Stimulated activated CD8-positive, alpha-beta memory T cell treated with anti-CD3 and anti-CD28 coated beads, Interleukin-7, amount 100 ng/mL, for 48 hours (primary cell): ENCODE results near the gene CHST11.

Experiments used
- DNase-seq, 2 donors: peaks; one replicate each; pipeline ENCODE4 v3.0.0-alpha.2; 2020; ENCODE audit warnings: low read depth in 1 of 2; ENCODE audit errors: extremely low read depth in 1 of 2

CHST11 gene

DNA sequence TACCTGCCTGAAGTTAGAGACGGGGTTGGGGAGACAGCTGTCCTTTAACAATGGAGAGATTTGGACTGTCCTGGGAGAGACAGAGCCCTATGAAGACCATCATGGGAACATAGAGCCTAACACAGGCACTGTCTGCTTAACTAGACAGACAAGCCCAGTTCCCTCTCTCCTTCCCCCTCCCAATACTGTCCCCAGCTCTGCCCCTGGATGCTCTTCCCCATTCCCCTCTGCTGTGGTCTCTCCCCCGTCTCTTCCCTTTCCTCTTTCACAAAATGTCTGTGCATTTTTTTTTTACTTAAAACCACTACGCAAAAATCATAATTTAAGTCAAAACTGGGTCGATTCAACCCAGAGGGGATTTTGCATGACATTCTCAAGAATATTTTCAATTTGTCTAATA lies 232.9 kb downstream of the CHST11 start:
- DNase-seq: no peak

DNA sequence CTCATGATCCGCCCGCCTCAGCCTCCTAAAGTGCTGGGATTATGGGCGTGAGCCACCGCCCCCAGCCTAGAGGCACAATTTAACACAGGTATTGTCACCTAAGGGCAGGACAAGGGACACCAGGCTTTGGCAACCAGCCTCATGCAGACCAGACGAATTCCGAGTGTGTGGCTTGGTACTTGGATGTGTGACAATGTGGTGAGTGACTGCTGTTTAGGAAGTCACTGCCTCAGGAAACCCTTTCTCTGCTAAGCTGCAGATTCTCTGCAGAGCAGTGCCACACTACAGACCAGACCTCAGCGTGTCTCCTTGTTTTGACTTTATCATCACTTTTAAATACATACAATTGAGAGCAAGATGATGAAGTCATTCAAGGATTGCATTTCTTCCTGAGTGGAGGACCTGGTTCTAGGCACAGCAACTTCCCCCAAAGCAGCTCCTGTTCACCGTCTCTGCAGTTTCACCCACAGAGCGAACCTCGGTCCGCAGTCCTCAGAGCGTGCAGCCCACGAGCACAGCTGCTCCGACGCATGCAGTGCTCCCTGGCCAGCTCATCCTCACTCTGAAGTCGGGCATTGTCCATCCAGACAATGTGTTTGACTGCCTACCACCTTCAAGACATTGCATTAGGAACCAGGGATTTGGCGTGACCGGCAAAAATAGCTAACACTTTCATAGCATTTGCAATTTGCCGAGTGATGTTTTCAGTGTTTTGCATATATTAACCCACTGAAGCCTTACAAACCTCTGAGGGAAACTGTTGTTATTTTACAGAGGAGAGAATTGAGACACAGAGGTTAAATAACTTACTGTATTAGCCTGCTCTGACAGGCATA lies 235.2 kb downstream of the CHST11 start:
- no peak for DNase-seq

DNA sequence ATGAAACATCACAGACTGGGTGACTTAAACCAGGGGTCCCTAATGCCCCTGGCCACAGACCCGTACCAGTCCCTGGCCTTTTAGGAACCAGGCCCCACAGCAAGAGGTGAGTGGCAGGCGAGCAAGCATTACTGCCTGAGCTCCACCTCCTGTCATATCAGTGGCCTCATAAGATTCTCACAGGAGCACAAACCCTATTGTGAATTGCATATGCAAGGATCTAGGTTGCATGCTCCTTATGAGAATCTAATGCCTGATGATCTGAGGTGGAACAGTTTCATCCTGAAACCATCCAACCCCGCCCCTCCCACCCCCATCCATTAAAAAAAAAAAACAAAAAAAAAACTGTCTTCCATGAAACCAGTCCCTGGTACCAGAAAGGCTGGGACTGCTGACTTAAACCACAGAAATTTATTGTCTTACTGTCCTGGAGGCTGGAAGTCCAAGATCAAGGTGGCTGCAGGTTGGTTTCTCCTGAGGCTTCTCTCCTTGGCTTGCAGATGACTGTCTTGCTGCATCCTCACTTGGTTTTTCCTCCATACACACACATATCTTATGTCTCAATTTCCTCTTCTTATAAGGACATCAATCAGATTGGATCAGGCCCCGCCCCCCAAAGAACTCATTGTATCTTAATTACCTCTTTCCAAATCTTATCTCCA lies 235.9 kb downstream of the CHST11 start:
- no peak for DNase-seq

DNA sequence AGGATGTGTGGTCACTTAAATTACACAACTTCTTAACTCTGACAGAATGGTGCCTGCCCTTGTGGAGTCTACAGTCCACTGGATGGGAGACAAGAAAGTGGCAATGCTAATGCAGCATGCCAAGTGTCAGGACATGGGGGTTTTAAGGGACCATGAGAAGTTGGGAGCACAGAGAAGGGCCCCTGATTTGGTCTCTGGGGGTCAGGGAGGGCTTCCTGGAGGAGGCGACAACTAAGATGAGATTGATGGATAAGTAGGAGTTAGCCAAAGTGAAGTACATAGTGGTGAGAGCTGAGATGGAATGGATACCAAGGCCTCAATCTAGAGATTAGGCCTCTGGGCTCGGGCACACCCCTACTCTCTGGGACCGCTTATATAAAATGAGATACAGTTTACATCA lies 236.7 kb downstream of the CHST11 start:
- DNase-seq: no peak

DNA sequence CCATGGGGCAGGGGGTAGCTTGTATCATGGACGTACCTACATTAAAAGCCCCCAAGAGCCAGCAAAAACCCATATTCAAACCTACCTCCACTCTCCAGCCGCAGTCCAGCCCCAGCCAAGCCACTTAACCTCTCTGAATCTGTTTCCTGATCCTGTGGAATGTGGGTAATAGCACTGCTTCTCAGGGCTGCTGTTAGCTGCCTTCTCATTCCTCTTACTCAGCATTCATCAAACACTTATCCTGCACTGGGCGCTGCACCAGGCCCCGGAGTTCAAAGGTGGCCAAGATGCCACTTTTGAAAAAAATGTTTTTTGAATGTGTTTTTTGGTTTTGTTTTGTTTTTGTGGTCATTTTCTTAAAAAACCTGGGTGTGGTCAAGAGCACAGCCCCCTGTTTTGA lies 237.4 kb downstream of the CHST11 start:
- DNase-seq: no peak

DNA sequence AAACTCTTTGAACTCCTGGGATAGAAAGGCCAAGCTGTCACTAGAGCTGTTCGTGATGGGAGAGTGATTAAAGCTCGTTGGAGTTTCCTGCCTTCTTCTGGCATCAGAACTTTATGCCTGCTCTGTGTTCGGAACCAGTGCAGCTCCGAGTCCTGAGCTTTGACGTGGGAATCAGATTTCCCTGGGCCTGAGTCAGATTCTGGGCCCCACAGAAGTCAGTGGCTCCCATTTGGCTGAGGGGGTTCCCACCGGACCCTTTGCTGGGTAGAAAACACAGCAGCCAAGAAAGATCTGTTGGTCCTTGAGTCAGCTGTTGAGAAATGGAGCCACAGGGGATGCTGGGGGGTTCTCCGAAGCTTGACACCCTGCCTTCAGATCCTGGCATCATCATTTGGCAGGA lies 238.0 kb downstream of the CHST11 start:
- no peak for DNase-seq

DNA sequence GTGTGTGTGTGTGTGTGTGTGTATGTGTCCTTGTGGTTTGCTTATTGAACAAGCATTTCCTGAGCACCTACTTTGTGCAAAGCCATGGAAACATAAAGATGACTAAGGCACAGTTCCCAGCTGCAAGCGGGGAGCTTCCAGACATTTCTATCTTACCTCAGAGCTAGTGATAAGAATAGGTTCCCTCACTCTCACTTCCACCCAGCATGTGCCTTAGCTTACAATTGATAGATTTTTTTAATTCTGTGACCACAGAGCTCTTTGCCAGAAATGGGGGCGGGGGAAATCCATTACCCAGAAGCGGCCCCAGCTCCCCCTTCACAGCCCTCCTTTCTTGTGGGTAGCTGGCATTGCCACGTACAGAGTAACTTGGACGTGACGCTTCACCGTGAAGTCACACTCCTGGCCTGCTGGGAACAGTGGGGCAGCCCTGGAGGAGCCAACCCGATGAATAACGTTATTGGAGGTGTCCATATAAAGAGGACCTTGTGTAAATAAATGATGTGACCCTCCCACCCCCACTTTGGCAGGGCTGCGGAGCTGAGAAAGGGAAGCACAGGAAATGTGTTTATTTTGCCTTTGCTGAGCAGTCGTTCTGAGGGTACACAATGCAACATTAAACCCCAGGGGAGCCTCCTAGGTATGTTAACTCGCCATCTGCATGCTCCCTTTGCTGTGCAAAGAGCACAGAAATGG lies 238.9 kb downstream of the CHST11 start:
- peak; percentile 56 to 91 for DNase-seq

DNA sequence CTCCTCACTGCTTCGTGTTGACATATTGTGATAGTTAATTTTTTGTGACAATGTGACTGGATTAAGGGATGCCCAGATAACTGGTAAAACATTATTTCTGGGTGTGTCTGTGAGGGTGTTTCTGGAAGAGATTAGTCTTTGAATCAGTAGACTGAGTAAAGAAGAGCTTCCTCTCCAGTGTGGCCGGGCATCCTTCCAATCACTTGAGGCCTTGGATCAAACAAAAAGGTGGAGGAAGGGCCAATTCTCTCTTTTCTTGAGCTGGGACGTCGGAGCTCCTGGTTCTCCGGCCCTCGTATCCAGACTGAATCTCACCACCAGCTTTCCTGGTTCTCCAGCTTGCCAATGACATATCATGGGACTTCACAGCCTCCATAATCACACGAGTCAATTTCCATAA lies 240.4 kb downstream of the CHST11 start:
- no peak for DNase-seq

DNA sequence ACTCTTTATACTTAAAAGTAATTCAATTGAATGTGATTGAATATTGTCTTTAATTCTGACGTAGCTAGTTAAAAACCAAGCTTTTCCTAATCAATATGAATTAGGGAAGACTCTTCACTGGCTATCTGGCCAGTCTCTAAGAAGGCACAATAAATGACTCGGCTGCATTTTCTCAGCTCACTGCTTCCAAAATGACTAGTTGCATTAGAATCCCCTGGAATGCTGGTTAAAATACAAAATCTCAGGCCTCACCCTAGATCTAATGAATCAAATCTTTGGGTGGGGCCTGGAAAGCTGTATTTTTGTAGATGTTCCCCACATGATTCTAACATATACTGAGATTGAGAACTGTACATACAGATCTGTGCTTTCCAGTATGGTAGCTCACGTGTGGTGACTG lies 242.1 kb downstream of the CHST11 start:
- DNase-seq: no peak

DNA sequence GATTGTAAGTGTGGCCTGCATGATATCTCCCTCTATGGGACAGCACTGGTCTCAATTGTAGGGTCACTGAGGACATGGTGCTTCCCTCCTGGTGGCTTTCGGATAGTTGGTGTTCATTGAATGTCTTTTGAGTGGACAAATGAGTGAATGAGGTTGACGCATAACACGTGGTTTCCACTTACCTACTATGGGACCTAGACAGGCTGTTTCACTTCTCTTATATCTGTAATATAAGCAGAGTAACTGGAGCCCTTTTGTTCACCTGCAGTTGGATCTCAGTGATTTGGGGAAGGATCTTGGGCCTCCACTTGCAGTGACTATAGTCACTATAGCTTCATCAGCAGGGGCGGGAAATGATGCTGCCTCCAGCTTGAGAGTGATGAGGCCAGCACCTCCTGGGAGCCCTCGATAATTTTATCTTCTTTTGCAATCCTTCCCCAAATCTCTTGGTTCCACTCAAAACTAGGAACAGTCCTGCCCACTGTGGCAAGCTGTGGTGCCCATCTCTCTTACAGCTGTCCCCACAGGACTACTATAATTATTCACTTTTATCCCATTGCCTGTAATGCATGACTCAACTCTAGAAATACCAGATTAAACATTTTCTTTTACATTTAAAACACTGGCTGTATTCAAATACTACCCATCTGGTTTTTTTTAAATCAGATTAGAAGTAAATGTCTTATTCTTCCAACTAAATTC lies 242.9 kb downstream of the CHST11 start:
- peak in 1 of 2 donors; percentile 60 for DNase-seq

DNA sequence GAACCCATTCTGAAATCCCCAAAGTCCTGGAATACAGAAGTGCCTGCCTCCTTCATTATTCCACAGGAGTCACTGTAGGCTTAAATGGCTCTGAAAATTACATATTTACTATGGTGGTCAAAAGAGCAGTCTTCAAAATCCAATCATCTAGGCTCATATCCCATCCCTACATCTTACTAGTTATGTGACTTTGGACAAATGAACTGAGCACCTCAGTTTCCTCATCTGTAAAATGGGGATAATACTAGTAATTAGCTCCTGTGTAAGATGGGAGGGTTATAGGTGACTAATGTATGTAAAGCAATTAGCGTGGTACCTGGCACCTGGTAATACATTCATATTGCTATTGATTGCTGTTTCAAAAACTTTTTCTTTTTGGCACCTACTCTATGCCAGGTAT lies 243.6 kb downstream of the CHST11 start:
- DNase-seq: no peak

DNA sequence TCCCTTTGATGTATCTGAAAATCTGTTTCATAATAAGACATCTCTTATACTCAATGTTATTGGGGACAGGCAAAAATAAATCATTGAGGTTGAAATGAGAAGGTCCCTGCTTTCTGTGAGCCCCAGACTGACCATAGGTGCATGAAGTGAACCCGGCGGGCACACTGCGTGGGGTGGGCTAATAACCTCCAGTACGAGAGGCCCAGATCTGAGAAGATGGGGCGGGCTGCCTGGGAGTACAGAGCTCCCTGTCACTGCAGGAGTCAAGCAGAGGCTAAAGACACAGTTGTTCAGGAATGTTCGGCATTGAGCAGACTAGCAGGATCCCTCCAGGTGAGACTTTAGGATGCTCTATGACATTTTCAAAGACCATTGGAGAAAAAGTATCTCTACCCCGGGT lies 244.6 kb downstream of the CHST11 start:
- no peak for DNase-seq

DNA sequence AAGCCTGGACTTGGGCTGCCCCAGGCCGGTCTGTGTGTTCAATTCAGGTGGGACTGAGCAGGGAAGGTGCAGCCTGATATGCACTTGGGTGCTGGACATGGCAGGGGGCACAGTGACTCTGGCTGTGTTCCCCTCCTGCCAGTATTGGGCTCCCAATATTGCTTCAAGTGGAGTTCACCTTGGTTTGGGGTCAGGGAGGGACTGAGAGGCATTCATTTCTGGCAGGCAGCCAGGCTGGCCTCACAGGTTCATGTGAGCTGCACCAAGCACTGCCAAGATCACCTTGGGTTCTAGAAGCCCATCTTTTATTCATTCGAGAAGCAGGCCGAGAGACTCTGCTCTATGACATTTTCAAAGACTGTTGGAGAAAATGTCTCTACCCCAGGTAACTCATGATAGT lies 245.0 kb downstream of the CHST11 start:
- DNase-seq: no peak

DNA sequence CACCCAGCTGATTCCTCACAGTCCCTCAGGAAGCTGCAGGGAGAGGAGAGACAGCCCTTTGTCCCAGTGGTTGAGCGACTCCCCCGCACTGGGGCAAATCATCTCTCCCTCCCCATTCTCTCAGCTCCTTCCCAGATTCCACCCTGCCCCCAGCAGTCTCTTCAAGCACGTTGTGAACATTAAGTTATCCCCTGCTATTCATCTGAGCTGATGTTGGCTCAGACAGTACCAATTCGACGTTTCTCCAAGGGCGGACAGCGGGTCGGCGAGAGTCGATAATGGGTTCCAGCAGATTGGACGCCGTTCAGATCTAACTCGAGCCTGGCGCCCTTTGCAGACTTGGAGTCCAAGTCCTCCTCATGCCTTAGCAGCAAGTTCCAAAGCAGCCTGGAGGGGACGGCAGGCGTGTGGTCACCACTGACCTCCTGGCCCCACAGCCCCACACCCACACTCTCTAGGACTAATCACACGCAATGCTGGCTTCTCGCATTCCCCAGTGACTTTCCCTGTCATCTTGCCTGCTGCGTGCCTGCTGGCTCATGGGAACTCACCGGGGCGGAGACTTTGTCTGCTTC lies 245.9 kb downstream of the CHST11 start:
- no peak for DNase-seq

DNA sequence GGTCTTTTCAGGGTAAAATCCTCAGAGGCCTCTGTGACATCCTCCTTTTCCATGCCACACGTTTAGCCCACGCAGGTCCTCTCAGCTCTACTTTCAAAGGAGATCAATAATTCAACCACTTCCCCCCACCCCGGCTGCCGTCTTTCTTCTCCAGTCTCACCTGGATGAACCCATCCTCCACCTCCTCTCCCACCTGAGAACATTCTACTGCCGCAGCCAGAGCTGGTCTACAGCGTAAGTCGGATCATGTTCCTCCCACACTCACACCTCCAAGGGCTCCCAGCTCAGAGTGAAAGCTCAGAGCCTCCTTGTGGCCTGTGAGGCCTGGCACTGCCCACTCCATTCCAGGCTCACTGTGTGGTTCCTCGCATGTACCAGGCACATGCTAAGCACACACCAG lies 246.6 kb downstream of the CHST11 start:
- DNase-seq: no peak

DNA sequence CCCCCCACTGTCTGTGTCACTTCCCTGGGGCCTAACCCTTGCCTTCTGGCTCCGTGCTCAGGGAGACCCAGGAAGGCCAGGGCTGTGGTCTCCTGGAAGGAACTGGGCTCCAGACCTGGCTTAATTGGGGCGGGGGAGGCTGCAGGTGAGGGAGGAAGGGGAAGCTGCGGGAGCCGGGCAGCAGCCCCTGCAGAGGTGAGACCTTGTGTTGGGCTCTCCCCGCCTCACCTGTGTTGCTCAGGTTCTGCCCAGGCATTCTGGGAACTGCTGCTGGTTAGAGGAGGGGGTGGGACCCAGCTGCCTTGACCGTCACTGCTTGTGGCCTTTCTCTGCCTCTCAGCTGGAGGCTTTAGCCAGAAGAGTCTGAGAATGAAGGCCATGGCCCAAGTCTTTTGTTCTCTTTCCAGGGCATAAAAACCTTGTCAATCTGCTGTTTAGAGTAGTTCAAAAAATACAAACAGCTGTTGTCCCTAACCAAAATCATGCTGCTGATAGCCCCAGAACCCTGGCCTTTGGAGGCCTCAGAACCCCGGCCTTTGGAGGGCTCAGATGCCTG lies 247.6 kb downstream of the CHST11 start:
- no peak for DNase-seq

DNA sequence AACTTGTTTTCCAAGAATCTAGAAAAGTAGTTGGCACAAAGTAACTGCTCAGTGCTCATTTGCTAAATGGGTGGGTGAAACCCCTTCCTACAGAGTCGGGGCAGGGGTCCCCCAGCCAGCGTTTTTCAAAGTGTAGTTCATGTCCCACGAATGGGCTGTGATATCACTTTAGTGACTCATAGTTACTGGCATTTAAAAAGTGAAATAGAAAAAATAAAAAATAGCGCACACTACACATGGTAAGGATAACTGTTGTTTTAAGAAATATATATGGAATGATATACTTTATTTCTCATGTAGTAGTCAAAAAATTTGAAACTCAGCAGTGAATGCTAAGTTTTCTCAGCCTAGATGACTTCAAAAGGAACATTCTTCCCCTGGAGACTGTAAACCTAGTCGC lies 250.4 kb downstream of the CHST11 start:
- no peak for DNase-seq

DNA sequence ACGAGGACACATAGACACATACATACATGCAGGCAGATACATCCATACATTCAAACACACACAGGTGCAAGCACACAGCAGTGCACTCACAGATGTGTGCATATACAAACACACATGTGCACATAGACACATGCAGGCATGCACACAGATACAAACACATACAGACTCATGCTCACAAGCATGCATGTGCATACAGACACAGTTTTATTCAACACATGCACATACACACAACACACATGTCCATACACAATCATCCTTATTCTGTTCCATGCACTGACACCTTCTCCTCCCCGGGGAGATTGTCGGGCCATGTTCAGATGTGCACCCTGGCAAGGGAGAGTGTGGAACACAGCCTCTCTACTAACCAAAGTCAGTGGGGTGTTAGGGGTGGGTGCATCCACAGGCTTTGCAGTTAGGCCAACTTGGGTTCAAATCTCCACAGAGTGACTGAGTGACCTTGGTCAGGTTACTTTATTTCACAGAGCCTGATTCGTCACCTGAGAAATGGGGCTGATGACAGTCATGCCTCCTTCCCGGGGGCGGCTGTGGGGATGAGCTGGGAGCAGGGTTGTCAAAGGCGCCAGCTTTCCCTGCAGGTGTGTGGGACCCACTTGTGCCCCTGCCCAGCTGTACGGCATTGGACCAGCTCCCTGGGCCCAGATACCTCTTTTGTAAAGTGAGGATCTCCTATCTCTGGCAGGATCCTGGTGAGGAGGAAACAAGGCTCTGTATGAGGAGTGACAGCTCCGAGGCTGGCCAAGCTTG lies 251.2 kb downstream of the CHST11 start:
- no peak for DNase-seq

DNA sequence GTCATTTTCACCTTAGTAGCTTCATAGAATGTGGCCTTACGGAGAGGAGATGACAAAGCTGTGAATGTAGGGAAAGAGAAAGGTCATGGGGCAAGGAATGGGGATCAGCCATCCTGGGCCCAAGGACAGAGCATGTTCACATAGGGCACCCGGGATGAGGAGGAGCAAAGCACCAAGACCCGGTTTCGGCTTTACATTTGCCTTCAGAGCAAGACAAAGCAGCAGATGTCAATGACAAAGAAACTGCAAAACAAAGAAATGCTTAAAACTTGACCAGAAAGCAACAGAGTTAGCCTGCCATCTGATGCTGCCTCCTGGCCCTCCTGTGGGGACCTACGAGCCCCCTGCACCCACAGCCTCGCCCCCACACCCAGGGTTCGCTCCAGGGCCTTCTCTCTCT lies 252.1 kb downstream of the CHST11 start:
- DNase-seq: no peak
